K562 (cell line): ENCODE results near the gene NPDC1. TPM values are rescaled to one million over a fixed set of nuclear protein-coding genes. Genes with fewer than 3 reads are reported as not detected.

Source experiments
- CREB1 ChIP-seq, 2 experiments: sonication (generic) in 1 of 2; formaldehyde crosslinking in 1 of 2; IDR thresholded peaks; 2 replicates each; pipeline versions ENCODE4 v1.6.1 to v1.8.0; 2012 to 2022; ENCODE audit warnings: inconsistent platforms in 1 of 2, mild to moderate bottlenecking in 1 of 2, missing genetic modification reagents in 1 of 2, moderate library complexity in 1 of 2
- CSDE1 ChIP-seq, 2 experiments: fragments of 450-650 bp; IDR thresholded peaks; 2 replicates each; pipeline ENCODE4 v1.6.1; 2016; ENCODE audit warnings: mild to moderate bottlenecking in 1 of 2
- CTCF ChIP-seq, 3 experiments: IDR thresholded peaks in 2 of 3; conservative IDR thresholded peaks in 1 of 3; 2 replicates each; pipeline ENCODE4 v1.5.1; 2011 to 2012; ENCODE audit warnings: low read length in 3 of 3, mild to moderate bottlenecking in 3 of 3, control low read depth in 2 of 3, improper control_type of control experiment in 1 of 3, inconsistent platforms in 1 of 3, low read depth in 1 of 3, mixed read lengths in 1 of 3, moderate library complexity in 1 of 3; ENCODE audit not compliant: insufficient read depth in 2 of 3
- CTCFL ChIP-seq: IDR thresholded peaks from 2 replicates; pipeline ENCODE4 v1.6.1; 2011; ENCODE audit warnings: borderline replicate concordance, low read depth, mild to moderate bottlenecking, moderate library complexity, low read length; ENCODE audit not compliant: insufficient read depth, poor library complexity, severe bottlenecking
- CXXC5 ChIP-seq: fragments of 250-450 bp; sonication (Bioruptor Pico); IDR thresholded peaks from 2 replicates; pipeline ENCODE4 v1.8.0; 2022; ENCODE audit warnings: inconsistent platforms, mild to moderate bottlenecking, moderate library complexity
- EGR1 ChIP-seq: fragments of 450-650 bp; conservative IDR thresholded peaks from 2 replicates; pipeline ENCODE4 v1.6.1; 2017; ENCODE audit warnings: mild to moderate bottlenecking
- FOXA3 ChIP-seq, 2 experiments: fragments of 450-650 bp in 1 of 2; sonication (generic) in 1 of 2; formaldehyde crosslinking; IDR thresholded peaks in 1 of 2; conservative IDR thresholded peaks in 1 of 2; 2 replicates each; pipeline versions ENCODE4 v1.4.0 to v1.8.0; 2020 to 2022; ENCODE audit warnings: mild to moderate bottlenecking in 2 of 2, missing genetic modification reagents in 1 of 2
- GABPA ChIP-seq: fragments of 200-800 bp; sonication (Bioruptor generic); conservative IDR thresholded peaks from 2 replicates; pipeline ENCODE4 v1.6.1; 2016; ENCODE audit warnings: low read depth, missing genetic modification characterization, missing compliant biosample characterization
- HNRNPLL ChIP-seq: fragments of 200-400 bp; formaldehyde crosslinking; IDR thresholded peaks from 2 replicates; pipeline ENCODE4 v1.6.1; 2017; ENCODE audit warnings: low read length, low read depth, mild to moderate bottlenecking; ENCODE audit not compliant: poor library complexity, severe bottlenecking
- NFIC ChIP-seq: fragments of 450-650 bp; IDR thresholded peaks from 2 replicates; pipeline ENCODE4 v1.6.1; 2017; ENCODE audit warnings: mild to moderate bottlenecking, inconsistent platforms
- NRF1 ChIP-seq, 2 experiments: fragments of 450-650 bp; IDR thresholded peaks in 1 of 2; conservative IDR thresholded peaks in 1 of 2; 2 replicates each; pipeline ENCODE4 v1.6.1; 2014; ENCODE audit warnings: mild to moderate bottlenecking in 2 of 2
- POLR2G ChIP-seq: fragments of 200-400 bp; formaldehyde crosslinking; IDR thresholded peaks from 2 replicates; pipeline ENCODE4 v1.6.1; 2017; ENCODE audit warnings: low read depth, mild to moderate bottlenecking, antibody characterized with exemption, low read length, moderate library complexity
- RAD21 ChIP-seq, 2 experiments: fragments of 250-450 bp in 1 of 2; fragments of 450-650 bp in 1 of 2; sonication (Bioruptor Pico) in 1 of 2; formaldehyde crosslinking in 1 of 2; IDR thresholded peaks in 1 of 2; conservative IDR thresholded peaks in 1 of 2; 2 replicates each; pipeline versions ENCODE4 v1.4.0 to v1.8.0; 2020 to 2022; ENCODE audit warnings: mild to moderate bottlenecking in 2 of 2, moderate library complexity in 1 of 2
- RB1 ChIP-seq: fragments of 450-650 bp; IDR thresholded peaks from 2 replicates; pipeline ENCODE4 v1.6.1; 2017; ENCODE audit warnings: low read depth, mild to moderate bottlenecking
- SP1 ChIP-seq: sonication (generic); formaldehyde crosslinking; IDR thresholded peaks from 2 replicates; pipeline ENCODE4 v1.8.1; 2022; ENCODE audit warnings: mild to moderate bottlenecking, missing genetic modification reagents
- ZBTB1 ChIP-seq: sonication (generic); formaldehyde crosslinking; IDR thresholded peaks from 2 replicates; pipeline ENCODE4 v1.8.1; 2023; ENCODE audit warnings: missing genetic modification reagents, low read depth, mild to moderate bottlenecking, borderline replicate concordance
- polyA plus RNA-seq, 8 experiments: library from polyadenylated mRNA; depleted of rRNA in 4 of 8; stranded (reverse) in 5 of 8; unstranded in 3 of 8; fragments of >200 nt; fragmentation: Nextera tagmentation in 2 of 8; fragmentation: Illumina TruSeq in 1 of 8; extraction: Ambion mirVana in 2 of 8; extraction: Trizol in 1 of 8; gene quantifications; 2 replicates each; pipeline versions ENCODE4 v1.2.1 to v1.2.3, GENCODE V29; 2011 to 2014; ENCODE audit warnings: inconsistent platforms in 1 of 8, missing spikeins in 1 of 8
- total RNA-seq, 7 experiments: library from RNA; depleted of rRNA in 6 of 7; stranded (reverse); fragments of >200 nt in 6 of 7; fragmentation: Illumina TruSeq in 2 of 7; extraction: Trizol in 2 of 7; gene quantifications; 2 replicates each; pipeline versions ENCODE4 v1.2.1 to v1.2.3, GENCODE V29; 2011 to 2021; ENCODE audit warnings: low replicate concordance in 1 of 7
- TF ChIP-seq, protein P1 (sequence below): fragments of 250-450 bp; sonication (Bioruptor Pico); IDR thresholded peaks from 2 replicates; pipeline ENCODE4 v1.4.0; 2020; ENCODE audit warnings: mild to moderate bottlenecking, moderate library complexity

NPDC1 gene
- total and polyA plus RNA-seq, 9 of the 15 experiments (the other 6 are each of a cell fraction or from before 2014, with no cell fraction given) = 0.06 to 2.1 (median 0.53) TPM; not detected in 3

GRCh38 chr9:137028263-137029057, 17.5 kb downstream of the NPDC1 start (continued):
- TF ChIP-seq, protein P1, sequence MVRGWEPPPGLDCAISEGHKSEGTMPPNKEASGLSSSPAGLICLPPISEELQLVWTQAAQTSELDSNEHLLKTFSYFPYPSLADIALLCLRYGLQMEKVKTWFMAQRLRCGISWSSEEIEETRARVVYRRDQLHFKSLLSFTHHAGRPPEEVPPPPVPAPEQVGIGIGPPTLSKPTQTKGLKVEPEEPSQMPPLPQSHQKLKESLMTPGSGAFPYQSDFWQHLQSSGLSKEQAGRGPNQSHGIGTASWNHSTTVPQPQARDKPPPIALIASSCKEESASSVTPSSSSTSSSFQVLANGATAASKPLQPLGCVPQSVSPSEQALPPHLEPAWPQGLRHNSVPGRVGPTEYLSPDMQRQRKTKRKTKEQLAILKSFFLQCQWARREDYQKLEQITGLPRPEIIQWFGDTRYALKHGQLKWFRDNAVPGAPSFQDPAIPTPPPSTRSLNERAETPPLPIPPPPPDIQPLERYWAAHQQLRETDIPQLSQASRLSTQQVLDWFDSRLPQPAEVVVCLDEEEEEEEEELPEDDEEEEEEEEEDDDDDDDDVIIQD = no peak
- TF ChIP-seq ZBTB1 = 0 out of 2 replicates have a peak, but pooled peaks have one; percentile 15
- no peak for TF ChIP-seq CSDE1 (IDR thresholded peaks at IDR 0.05)
- no peak for TF ChIP-seq CREB1 (IDR thresholded peaks at IDR 0.05)
- 0 out of 2 replicates have a peak, but pooled peaks have one; percentile 5 for TF ChIP-seq CREB1 (CRISPR knock-in tag; IDR thresholded peaks at IDR 0.05)
- peak in 1 of 2 experiments; percentile 39; a peak in 2 of 4 replicates for TF ChIP-seq RAD21 (CRISPR knock-in tag; conservative IDR thresholded peaks at IDR 0.05 in 1 of 2, IDR thresholded peaks at IDR 0.05 in 1 of 2)
- TF ChIP-seq NFIC = peak; percentile 86
- TF ChIP-seq SP1 = 0 out of 2 replicates have a peak, but pooled peaks have one; percentile 16
- TF ChIP-seq GABPA (tag) = 0 out of 2 replicates have a peak, but pooled peaks have one; percentile 6
- TF ChIP-seq HNRNPLL = peak; percentile 34
- TF ChIP-seq EGR1 = peak; percentile 33
- TF ChIP-seq CXXC5 (CRISPR knock-in tag) = peak; percentile 53; the same call in 1 of the 2 replicates
- 0 out of 4 replicates have a peak, but pooled peaks of 1 of the 2 experiments have one; percentile 14 for TF ChIP-seq FOXA3 (CRISPR knock-in tag; conservative IDR thresholded peaks at IDR 0.05 in 1 of 2, IDR thresholded peaks at IDR 0.05 in 1 of 2)
- peak; percentile 67 to 80 (median 71) for TF ChIP-seq CTCF (IDR thresholded peaks at IDR 0.05 in 2 of 3, conservative IDR thresholded peaks at IDR 0.05 in 1 of 3; ENCODE audit: insufficient read depth in 2 of 3, low read depth in 1 of 3, low read length in 3 of 3)
- peak; percentile 37 to 49; a peak in 3 of 4 replicates for TF ChIP-seq NRF1 (conservative IDR thresholded peaks at IDR 0.05 in 1 of 2, IDR thresholded peaks at IDR 0.05 in 1 of 2)
- peak; percentile 79 for TF ChIP-seq RB1
- TF ChIP-seq CTCFL = peak; percentile 88
- TF ChIP-seq POLR2G = peak; percentile 68
